ENCODE measurements around the gene TSN. TPM values are rescaled to one million over a fixed set of nuclear protein-coding genes. Genes with fewer than 3 reads are reported as not detected.
"Not testable (repeated sequence)": the region's sequence is repeated elsewhere in the genome, so short reads cannot be mapped to it uniquely, and the experiment has no call there.

The TSN gene
- total and polyA plus RNA-seq, 10 of the 15 experiments (the other 5 are each of a cell fraction or from before 2014, with no cell fraction given) = 45.6 to 102 (median 59.2) TPM

GRCh38 chr2:121810959-121811853, 55.8 kb downstream of the TSN start (continued):
- TF ChIP-seq BCL3 (IDR thresholded peaks at IDR 0.05; ENCODE audit: borderline replicate concordance, insufficient read depth, low read depth, low read length, poor library complexity, severe bottlenecking) = no peak
- no peak for TF ChIP-seq CREB1 (IDR thresholded peaks at IDR 0.05; ENCODE audit: low read depth)
- no peak for TF ChIP-seq ZNF217 (IDR thresholded peaks at IDR 0.05)
- no peak for TF ChIP-seq PML (IDR thresholded peaks at IDR 0.05; ENCODE audit: low read length)

DNA sequence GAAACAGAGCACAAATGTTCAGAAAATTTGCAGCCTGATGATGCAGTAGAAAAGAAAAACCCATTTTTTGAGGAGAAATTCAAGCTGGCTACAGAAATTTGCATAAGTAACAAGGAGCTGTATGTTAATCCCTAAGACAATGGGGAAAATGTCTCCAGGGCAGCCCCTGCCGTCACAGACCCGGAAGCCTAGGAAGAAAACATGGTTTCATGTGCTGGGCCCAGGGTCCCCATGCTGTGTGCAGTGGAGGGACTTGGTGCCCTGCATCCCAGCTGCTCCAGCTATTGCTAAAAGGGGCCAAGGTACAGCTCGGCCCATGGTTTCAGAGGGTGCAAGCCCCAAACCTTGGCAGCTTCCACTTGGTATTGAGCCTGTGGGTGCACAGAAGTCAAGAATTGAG, 57.6 kb downstream of the TSN start:
- H3K9me3 ChIP-seq (replicated peaks; ENCODE audit: control insufficient read depth, insufficient read depth, low read length); H3K9ac ChIP-seq (ENCODE audit: control insufficient read depth, insufficient read depth, low read length); ATAC-seq; SMC1A ChIA-PET (ENCODE audit: uncharacterized antibody, unreplicated experiment); in situ Hi-C loops (cut with MboI); H3K79me2 ChIP-seq (ENCODE audit: control insufficient read depth, insufficient read depth, low read length); FAIRE-seq; H3K4me3 ChIP-seq; H3K36me3 ChIP-seq (ENCODE audit: control insufficient read depth in 2 of 2, insufficient read depth in 2 of 2, low read length in 1 of 2); intact Hi-C loops (cut with micrococcal nuclease; ENCODE audit: unreplicated experiment); H3K4me1 ChIP-seq (ENCODE audit: control insufficient read depth, insufficient read depth, low read length); H3K27me3 ChIP-seq (replicated peaks in 1 of 2; ENCODE audit: control insufficient read depth in 2 of 2, insufficient read depth in 2 of 2, low read length in 1 of 2); H3K27ac ChIP-seq (ENCODE audit: control insufficient read depth, insufficient read depth); H2AFZ ChIP-seq (ENCODE audit: control insufficient read depth, low read depth, low read length); BruUV-seq (replicated peaks); POLR2A ChIA-PET; DNase-seq (ENCODE audit: low read depth, low spot score); H4K20me1 ChIP-seq (ENCODE audit: control insufficient read depth, insufficient read depth); H3K4me2 ChIP-seq (ENCODE audit: control insufficient read depth, insufficient read depth): not testable (repeated sequence)
- ChIA-PET RAD21 (ENCODE audit: unreplicated experiment) (interaction anchor here (1.0 kb wide), 1 partner anchor 159 kb away, joined by 4 read pairs; no protein-coding TSS in a partner anchor), CTCF (interaction anchor here (1.5 kb wide), 1 partner anchor 163 kb away, joined by 3 read pairs; no protein-coding TSS in a partner anchor)
- WGBS (ENCODE audit: insufficient coverage, insufficient replicate concordance, low lambda C conversion rate, missing lambda C conversion rate) = 35% methylated on average over 3 of the region's 3 CpGs
